ENCODE data around the gene FMN2. TPM values are rescaled to one million over a fixed set of nuclear protein-coding genes. Genes with fewer than 3 reads are reported as not detected.

Gene FMN2
- polyA plus RNA-seq, 3 donors: not detected

DNA sequence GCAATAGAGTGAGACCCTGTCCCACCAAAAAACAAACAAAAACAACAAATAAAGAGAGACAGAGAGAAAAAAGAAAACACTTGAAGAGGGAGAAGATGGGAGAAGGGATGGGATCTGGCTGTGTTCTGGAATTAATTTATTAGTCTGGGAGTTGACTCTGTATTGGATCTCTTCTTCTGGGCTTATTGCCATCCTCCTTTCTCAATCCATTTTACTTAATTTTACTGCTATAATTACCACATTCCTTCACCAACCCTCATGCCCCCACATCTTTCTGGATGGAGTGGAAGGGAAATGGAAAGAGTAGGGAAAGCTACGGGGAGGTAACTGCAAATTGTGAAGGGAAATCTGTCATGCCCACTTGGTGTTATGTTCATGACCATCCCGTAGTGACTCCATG is 42.9 kb downstream of the FMN2 start:
- no peak overlapping the region for H3K4me3 Mint-ChIP-seq
- intact Hi-C loops (cut with micrococcal nuclease): no loop called here
- DNase-seq: no peak
- no peak overlapping the region for H3K27ac Mint-ChIP-seq
- Histone ChIP-seq H3K4me2 (replicated peaks; ENCODE audit: extremely low read depth, low read length, poor library complexity, severe bottlenecking) (no peak overlapping the region), H3K4me3 (replicated peaks in 1 of 3; ENCODE audit: low read depth in 2 of 3, low read length in 3 of 3) (no peak overlapping the region), H3K9ac (ENCODE audit: insufficient read depth, low read length, poor library complexity, severe bottlenecking) (no peak overlapping the region), H4K20me1 (ENCODE audit: insufficient read depth, low read length) (no peaks in the 10 kb centered on the region), H3K27ac (ENCODE audit: low read depth in 1 of 2, low read length in 2 of 2) (no peak overlapping the region), H3K4me1 (ENCODE audit: control insufficient read depth in 1 of 2, insufficient read depth in 2 of 2, low read length in 2 of 2) (no peaks in the 10 kb centered on the region), H3K27me3 (ENCODE audit: control insufficient read depth in 2 of 2, insufficient read depth in 2 of 2, low read length in 2 of 2) (no peaks in the 10 kb centered on the region), H3K79me2 (ENCODE audit: insufficient read depth, low read length) (no peaks in the 10 kb centered on the region), H3K36me3 (replicated peaks in 1 of 2; ENCODE audit: control insufficient read depth in 1 of 2, insufficient read depth in 2 of 2, low read length in 2 of 2) (no peaks in the 10 kb centered on the region), H3K9me3 (replicated peaks in 1 of 2; ENCODE audit: control insufficient read depth in 1 of 2, insufficient read depth in 1 of 2, low read length in 2 of 2) (no peaks in the 10 kb centered on the region), H2AFZ (ENCODE audit: insufficient read depth, low read depth, low read length, poor library complexity, severe bottlenecking) (no peak overlapping the region)
- no peaks in the 10 kb centered on the region for H3K4me1 Mint-ChIP-seq
- H3K36me3 Mint-ChIP-seq: no peaks in the 10 kb centered on the region
- peaks cover 1 to 6% (median 3%) of the 10 kb centered on the region in 3 donors for H3K27me3 Mint-ChIP-seq (ENCODE audit: low read depth in 3 of 3)
- TF ChIP-seq CTCF (IDR thresholded peaks at IDR 0.05): no peak
- WGBS (ENCODE audit: insufficient coverage): no CpG with 5 or more reads among the region's 2 CpGs
- peaks cover 0 to 7% (median 2%) of the 10 kb centered on the region in 7 donors for H3K9me3 Mint-ChIP-seq

DNA sequence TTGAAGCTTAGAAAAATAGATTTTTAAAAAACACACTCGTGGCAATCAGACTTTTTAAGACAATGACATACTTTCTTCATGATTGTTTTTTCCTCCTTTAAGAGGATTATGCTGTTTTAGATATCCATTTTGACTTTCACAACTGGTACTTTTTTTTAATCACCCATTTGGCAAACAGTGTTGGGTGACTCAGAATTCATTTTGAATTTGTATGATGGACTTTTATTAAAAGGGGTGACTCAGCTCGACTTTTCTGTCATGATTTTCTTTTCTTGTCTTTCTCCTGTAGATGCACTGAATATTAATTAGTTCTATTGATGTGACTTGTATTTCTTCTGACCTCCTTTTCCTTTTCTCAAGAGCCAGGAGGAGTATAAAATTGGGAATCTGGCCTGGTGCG is 44.7 kb downstream of the FMN2 start:
- intact Hi-C loops (cut with micrococcal nuclease): no loop called here
- Mint-ChIP-seq H3K27ac (no peak overlapping the region), H3K9me3 (peaks cover 0 to 5% (median 2%) of the 10 kb centered on the region in 7 donors), H3K4me1 (no peaks in the 10 kb centered on the region), H3K4me3 (no peak overlapping the region), H3K27me3 (ENCODE audit: low read depth in 3 of 3) (peaks cover 3 to 9% (median 4%) of the 10 kb centered on the region in 3 donors), H3K36me3 (no peaks in the 10 kb centered on the region)
- no peak overlapping the region for H3K9ac ChIP-seq (ENCODE audit: insufficient read depth, low read length, poor library complexity, severe bottlenecking)
- TF ChIP-seq CTCF (IDR thresholded peaks at IDR 0.05): no peak
- H3K4me2 ChIP-seq (replicated peaks; ENCODE audit: extremely low read depth, low read length, poor library complexity, severe bottlenecking): no peak overlapping the region
- no peaks in the 10 kb centered on the region for H3K9me3 ChIP-seq (replicated peaks in 1 of 2; ENCODE audit: control insufficient read depth in 1 of 2, insufficient read depth in 1 of 2, low read length in 2 of 2)
- no peaks in the 10 kb centered on the region for H3K79me2 ChIP-seq (ENCODE audit: insufficient read depth, low read length)
- no peaks in the 10 kb centered on the region for H3K4me1 ChIP-seq (ENCODE audit: control insufficient read depth in 1 of 2, insufficient read depth in 2 of 2, low read length in 2 of 2)
- H4K20me1 ChIP-seq (ENCODE audit: insufficient read depth, low read length): no peaks in the 10 kb centered on the region
- H3K4me3 ChIP-seq (replicated peaks in 1 of 3; ENCODE audit: low read depth in 2 of 3, low read length in 3 of 3): no peak overlapping the region
- DNase-seq: no peak
- H2AFZ ChIP-seq (ENCODE audit: insufficient read depth, low read depth, low read length, poor library complexity, severe bottlenecking): no peak overlapping the region
- no peaks in the 10 kb centered on the region for H3K36me3 ChIP-seq (replicated peaks in 1 of 2; ENCODE audit: control insufficient read depth in 1 of 2, insufficient read depth in 2 of 2, low read length in 2 of 2)
- H3K27me3 ChIP-seq (ENCODE audit: control insufficient read depth in 2 of 2, insufficient read depth in 2 of 2, low read length in 2 of 2): no peaks in the 10 kb centered on the region
- H3K27ac ChIP-seq (ENCODE audit: low read depth in 1 of 2, low read length in 2 of 2): no peak overlapping the region
- WGBS (ENCODE audit: insufficient coverage): no CpG with 5 or more reads among the region's 3 CpGs
